SU-DHL-6 (cell line): ENCODE results near the gene DHRS13.

Experiments used
- EZH2phosphoT487 ChIP-seq: fragments of 200-600 bp; sonication (generic), shearing (Covaris generic); conservative IDR thresholded peaks from 2 replicates; pipeline ENCODE4 v1.6.1; 2018; ENCODE audit warnings: mild to moderate bottlenecking, antibody characterized with exemption, low read length, moderate library complexity, mixed read lengths
- TF ChIP-seq, protein P1 (sequence below): fragments of 200-600 bp; sonication (generic); IDR thresholded peaks from one replicate; pipeline ENCODE4 v1.5.1; 2017; ENCODE audit warnings: antibody characterized with exemption, mild to moderate bottlenecking, low read length, moderate library complexity; ENCODE audit not compliant: insufficient read depth, poor library complexity, severe bottlenecking

DNA sequence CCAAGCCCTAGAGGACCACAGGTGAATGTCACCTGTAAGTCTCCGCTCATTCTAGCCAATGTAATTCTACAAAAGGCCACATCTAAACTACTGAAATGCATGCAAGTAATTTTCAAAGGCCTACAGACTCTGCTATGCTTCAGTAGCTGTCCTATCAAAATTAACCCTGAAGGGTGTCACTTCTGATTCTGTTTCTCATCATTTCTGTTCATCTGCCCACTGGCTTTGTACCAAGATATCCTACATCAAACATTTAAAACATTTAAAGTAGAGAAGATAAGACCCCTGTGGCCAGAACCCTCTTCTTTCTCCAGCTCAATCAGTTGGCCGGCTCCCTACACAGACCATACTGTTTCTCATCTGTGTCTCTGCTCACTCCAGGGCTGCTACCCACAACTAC lies 26.9 kb upstream of the DHRS13 start:
- TF ChIP-seq, protein P1, sequence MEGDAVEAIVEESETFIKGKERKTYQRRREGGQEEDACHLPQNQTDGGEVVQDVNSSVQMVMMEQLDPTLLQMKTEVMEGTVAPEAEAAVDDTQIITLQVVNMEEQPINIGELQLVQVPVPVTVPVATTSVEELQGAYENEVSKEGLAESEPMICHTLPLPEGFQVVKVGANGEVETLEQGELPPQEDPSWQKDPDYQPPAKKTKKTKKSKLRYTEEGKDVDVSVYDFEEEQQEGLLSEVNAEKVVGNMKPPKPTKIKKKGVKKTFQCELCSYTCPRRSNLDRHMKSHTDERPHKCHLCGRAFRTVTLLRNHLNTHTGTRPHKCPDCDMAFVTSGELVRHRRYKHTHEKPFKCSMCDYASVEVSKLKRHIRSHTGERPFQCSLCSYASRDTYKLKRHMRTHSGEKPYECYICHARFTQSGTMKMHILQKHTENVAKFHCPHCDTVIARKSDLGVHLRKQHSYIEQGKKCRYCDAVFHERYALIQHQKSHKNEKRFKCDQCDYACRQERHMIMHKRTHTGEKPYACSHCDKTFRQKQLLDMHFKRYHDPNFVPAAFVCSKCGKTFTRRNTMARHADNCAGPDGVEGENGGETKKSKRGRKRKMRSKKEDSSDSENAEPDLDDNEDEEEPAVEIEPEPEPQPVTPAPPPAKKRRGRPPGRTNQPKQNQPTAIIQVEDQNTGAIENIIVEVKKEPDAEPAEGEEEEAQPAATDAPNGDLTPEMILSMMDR = no peak
- TF ChIP-seq EZH2phosphoT487 = no peak
